H9 (cell line): ENCODE results near the gene HDAC6. TPM values are rescaled to one million over a fixed set of nuclear protein-coding genes. Genes with fewer than 3 reads are reported as not detected.

Source experiments
- DNase-seq: peaks from one replicate; pipeline ENCODE4 v3.0.0-alpha.2; 2017
- H2AFZ ChIP-seq: one replicate; pipeline ENCODE4 v1.6.1; 2013; ENCODE audit warnings: mild to moderate bottlenecking, low read length, control low read depth, moderate library complexity
- H2AK5ac ChIP-seq: 2 replicates; pipeline ENCODE4 v1.6.1; 2013; ENCODE audit warnings: low read length, control low read depth, mixed read lengths; ENCODE audit not compliant: insufficient read length
- H2BK120ac ChIP-seq: one replicate; pipeline ENCODE4 v1.6.1; 2013; ENCODE audit warnings: low read depth, mild to moderate bottlenecking, low read length, control low read depth, inconsistent platforms; ENCODE audit not compliant: poor library complexity, severe bottlenecking
- H2BK12ac ChIP-seq: 2 replicates; pipeline ENCODE4 v1.6.1; 2013; ENCODE audit warnings: low read length, control low read depth, mixed read lengths, low read depth; ENCODE audit not compliant: insufficient read length
- H2BK15ac ChIP-seq: 2 replicates; pipeline ENCODE4 v1.6.1; 2013; ENCODE audit warnings: low read depth, low read length, control low read depth
- H2BK20ac ChIP-seq: one replicate; pipeline ENCODE4 v1.6.1; 2013; ENCODE audit warnings: low read depth, mild to moderate bottlenecking, low read length, control low read depth, inconsistent platforms; ENCODE audit not compliant: poor library complexity, severe bottlenecking
- H2BK5ac ChIP-seq: 2 replicates; pipeline ENCODE4 v1.6.1; 2013; ENCODE audit warnings: low read length, control low read depth, mixed read lengths; ENCODE audit not compliant: insufficient read length
- H3K14ac ChIP-seq: 2 replicates; pipeline ENCODE4 v1.6.1; 2013; ENCODE audit warnings: low read length, control low read depth; ENCODE audit not compliant: insufficient read depth
- H3K18ac ChIP-seq: 2 replicates; pipeline ENCODE4 v1.6.1; 2013; ENCODE audit warnings: low read depth, mild to moderate bottlenecking, mixed read lengths, low read length, control low read depth; ENCODE audit not compliant: insufficient read length
- H3K23ac ChIP-seq: 2 replicates; pipeline ENCODE4 v1.6.1; 2013; ENCODE audit warnings: low read length, control low read depth, mixed read lengths, low read depth; ENCODE audit not compliant: insufficient read length
- H3K23me2 ChIP-seq: 2 replicates; pipeline ENCODE4 v1.6.1; 2013; ENCODE audit warnings: low read depth, mild to moderate bottlenecking, mixed read lengths, low read length, control low read depth; ENCODE audit not compliant: insufficient read length, poor library complexity, severe bottlenecking
- H3K27ac ChIP-seq: 2 replicates; pipeline ENCODE4 v1.5.1; 2013; ENCODE audit warnings: low read length, control low read depth, mixed read lengths, low read depth; ENCODE audit not compliant: insufficient read length
- H3K27me3 ChIP-seq: 2 replicates; pipeline ENCODE4 v1.6.1; 2013; ENCODE audit warnings: low read length, control low read depth, inconsistent platforms; ENCODE audit not compliant: insufficient read depth
- H3K4ac ChIP-seq: 2 replicates; pipeline ENCODE4 v1.6.1; 2013; ENCODE audit warnings: low read depth, mild to moderate bottlenecking, control low read depth, inconsistent platforms, low read length, moderate library complexity
- H3K4me1 ChIP-seq: 2 replicates; pipeline ENCODE4 v1.6.1; 2013; ENCODE audit warnings: low read length, control low read depth, inconsistent platforms; ENCODE audit not compliant: insufficient read depth
- H3K4me2 ChIP-seq: 2 replicates; pipeline ENCODE4 v1.6.1; 2013; ENCODE audit warnings: low read length, control low read depth, mixed read lengths; ENCODE audit not compliant: insufficient read length, insufficient read depth
- H3K56ac ChIP-seq: 2 replicates; pipeline ENCODE4 v1.6.1; 2013; ENCODE audit warnings: low read depth, mild to moderate bottlenecking, mixed read lengths, low read length, control low read depth; ENCODE audit not compliant: insufficient read length
- H3K79me1 ChIP-seq: 2 replicates; pipeline ENCODE4 v1.6.1; 2013; ENCODE audit warnings: low read depth, mild to moderate bottlenecking, moderate library complexity, low read length, control low read depth, inconsistent platforms; ENCODE audit not compliant: insufficient read depth, poor library complexity, severe bottlenecking
- H3K79me2 ChIP-seq: 2 replicates; pipeline ENCODE4 v1.6.1; 2013; ENCODE audit warnings: low read length, control low read depth, inconsistent platforms; ENCODE audit not compliant: insufficient read depth
- H3K9ac ChIP-seq: 2 replicates; pipeline ENCODE4 v1.6.1; 2013; ENCODE audit warnings: low read length, control low read depth, mixed read lengths; ENCODE audit not compliant: insufficient read length; ENCODE audit errors: extremely low read depth
- H3K9me3 ChIP-seq: one replicate; pipeline ENCODE4 v1.6.1; 2013; ENCODE audit warnings: low read depth, low read length, inconsistent platforms; ENCODE audit not compliant: control insufficient read depth
- H3T11ph ChIP-seq: one replicate; pipeline ENCODE4 v1.6.1; 2013; ENCODE audit warnings: mild to moderate bottlenecking, low read length, control low read depth, inconsistent platforms
- H4K20me1 ChIP-seq: one replicate; pipeline ENCODE4 v1.6.1; 2013; ENCODE audit not compliant: control insufficient read depth, insufficient read length, insufficient read depth
- H4K5ac ChIP-seq: 2 replicates; pipeline ENCODE4 v1.6.1; 2013; ENCODE audit warnings: low read depth, mild to moderate bottlenecking, mixed read lengths, low read length, control low read depth; ENCODE audit not compliant: insufficient read length
- H4K8ac ChIP-seq: replicated peaks from 2 replicates; pipeline ENCODE4 v1.6.1; 2013; ENCODE audit warnings: low read length, control low read depth, mixed read lengths, low read depth; ENCODE audit not compliant: insufficient read length
- H4K91ac ChIP-seq: 2 replicates; pipeline ENCODE4 v1.6.1; 2013; ENCODE audit warnings: low read depth, mild to moderate bottlenecking, moderate library complexity, mixed read lengths, low read length, control low read depth; ENCODE audit not compliant: insufficient read length
- H3K27ac Mint-ChIP-seq, 3 experiments: 2 replicates in 2 of 3; 3 replicates in 1 of 3; pipeline ENCODE4 v1.8.0; 2020 to 2021; ENCODE audit warnings: mixed read lengths in 3 of 3, mild to moderate bottlenecking in 1 of 3, moderate library complexity in 1 of 3
- H3K27me3 Mint-ChIP-seq: 2 replicates; pipeline ENCODE4 v1.8.0; 2021; ENCODE audit warnings: low read depth, mild to moderate bottlenecking, moderate library complexity, mixed read lengths
- H3K36me3 Mint-ChIP-seq, 3 experiments: 2 replicates in 2 of 3; 3 replicates in 1 of 3; pipeline ENCODE4 v1.8.0; 2020 to 2021; ENCODE audit warnings: low read depth in 3 of 3, mixed read lengths in 3 of 3; ENCODE audit not compliant: insufficient read depth in 1 of 3
- H3K4me1 Mint-ChIP-seq, 2 experiments: 2 replicates each; pipeline ENCODE4 v1.8.0; 2020; ENCODE audit warnings: mixed read lengths in 2 of 2
- H3K4me3 Mint-ChIP-seq, 2 experiments: 2 replicates in 1 of 2; 3 replicates in 1 of 2; pipeline ENCODE4 v1.8.0; 2020 to 2021; ENCODE audit warnings: mild to moderate bottlenecking in 2 of 2, mixed read lengths in 2 of 2, moderate library complexity in 1 of 2
- H3K9me3 Mint-ChIP-seq, 2 experiments: 2 replicates in 1 of 2; 3 replicates in 1 of 2; pipeline ENCODE4 v1.8.0; 2020; ENCODE audit warnings: mild to moderate bottlenecking in 2 of 2, mixed read lengths in 2 of 2, moderate library complexity in 1 of 2
- CTCF ChIP-seq: fragments of 200-600 bp; sonication (generic); conservative IDR thresholded peaks from 3 replicates; pipeline ENCODE4 v1.8.0; 2021; ENCODE audit warnings: antibody characterized with exemption, mild to moderate bottlenecking
- WGBS: extraction: QIAGEN DNeasy Blood & Tissue Kit; methylation state at CpG from one replicate; pipeline ENCODE4 v1.1.7; 2013; ENCODE audit warnings: missing lambda C conversion rate, low lambda C conversion rate, mixed read lengths; ENCODE audit not compliant: insufficient read length; ENCODE audit errors: extremely low coverage; 5-methylcytosine and 5-hydroxymethylcytosine counted together
- total RNA-seq: library from RNA; stranded (reverse); gene quantifications from 2 replicates; pipeline ENCODE4 v1.2.1, GENCODE V29; 2021

HDAC6 gene
- total RNA-seq, 1 experiment from 2014 or later, result 52.8 TPM

GRCh38 chrX:48752498-48752897 is 49.4 kb upstream of the HDAC6 start:
- Histone ChIP-seq H3K23me2 (no peaks in the 10 kb centered on the region), H2BK120ac (no peak overlapping the region), H4K5ac (no peak overlapping the region), H2BK15ac (no peak overlapping the region), H4K91ac (no peak overlapping the region), H3K14ac (no peak overlapping the region), H3K4me2 (no peak overlapping the region), H4K20me1 (no peaks in the 10 kb centered on the region), H3K4ac (no peak overlapping the region), H3K23ac (no peak overlapping the region), H2AFZ (no peak overlapping the region), H3K79me2 (no peaks in the 10 kb centered on the region), H3K56ac (no peak overlapping the region), H3K18ac (no peak overlapping the region), H2BK5ac (no peak overlapping the region), H3T11ph (no peak overlapping the region), H3K9ac (no peak overlapping the region), H3K27me3 (no peaks in the 10 kb centered on the region), H3K4me1 (no peaks in the 10 kb centered on the region), H4K8ac (no peak overlapping the region), H3K9me3 (peaks cover 26% of the 10 kb centered on the region), H3K79me1 (no peaks in the 10 kb centered on the region), H2BK12ac (no peak overlapping the region), H2BK20ac (no peak overlapping the region), H3K27ac (no peak overlapping the region), H2AK5ac (no peak overlapping the region)
- peaks cover 0 to 5% (median 4%) of the 10 kb centered on the region in 3 experiments; a peak in 4 of 7 replicates for H3K36me3 Mint-ChIP-seq
- DNase-seq, result no peak
- H3K27me3 Mint-ChIP-seq, result no peaks in the 10 kb centered on the region; the same call in none of the 2 replicates
- H3K9me3 Mint-ChIP-seq, result peaks cover 61 to 65% of the 10 kb centered on the region in 2 experiments
- TF ChIP-seq CTCF, result no peak
- WGBS, result no CpG with 5 or more reads among the region's 7 CpGs
- H3K4me3 Mint-ChIP-seq, result no peak overlapping the region
- H3K27ac Mint-ChIP-seq, result no peak overlapping the region
- H3K4me1 Mint-ChIP-seq, result no peaks in the 10 kb centered on the region
